Smooth muscle cell of bladder (primary cell): ENCODE data around the gene RBM24. TPM values are rescaled to one million over a fixed set of nuclear protein-coding genes. Genes with fewer than 3 reads are reported as not detected.

Source experiments
- total RNA-seq: library from RNA; depleted of rRNA; stranded (reverse); fragments of >200 nt; gene quantifications from 2 replicates; pipeline ENCODE4 v1.2.3, GENCODE V29; 2014

Gene RBM24
- total RNA-seq: 1.4 and 3.5 TPM in 2 replicates

GRCh38 chr6:17281100-17281496 lies at the start of gene RBM24:
Gene RBM24 (plus strand): TSS chr6:17281361. CDS start chr6:17281582, 221 bp downstream.

Other genes starting within 250 kb of the RBM24 start
- not detected in 2 replicates for gene STMND1, start 179.3 kb upstream of the RBM24 start, total RNA-seq
- 4.0 and 9.5 TPM in 2 replicates for gene CAP2, start 112.2 kb downstream of the RBM24 start, total RNA-seq